Measurements from ENCODE around the gene SATL1. TPM values are rescaled to one million over a fixed set of nuclear protein-coding genes. Genes with fewer than 3 reads are reported as not detected.

SATL1 gene
- total RNA-seq, 2 experiments from 2014 or later: not detected

GRCh38 chrX:85140964-85141363 lies 102.6 kb downstream of the SATL1 start:
- no peak overlapping the region for H3K27ac Mint-ChIP-seq
- H3K27me3 Mint-ChIP-seq: no peaks in the 10 kb centered on the region
- Histone ChIP-seq H3K27ac (ENCODE audit: low read depth in 1 of 2, low read length in 2 of 2) (no peak overlapping the region), H3K4me3 (ENCODE audit: low read length) (no peak overlapping the region), H3K9me3 (ENCODE audit: control insufficient read depth in 1 of 2, insufficient read depth in 1 of 2, low read length in 2 of 2) (no peaks in the 10 kb centered on the region), H3K27me3 (ENCODE audit: control insufficient read depth in 1 of 2, insufficient read depth in 2 of 2, low read length in 2 of 2) (no peaks in the 10 kb centered on the region), H3K36me3 (ENCODE audit: insufficient read depth, low read length) (no peaks in the 10 kb centered on the region), H3K4me1 (ENCODE audit: insufficient read depth, low read length) (no peaks in the 10 kb centered on the region)
- TF ChIP-seq CTCF (IDR thresholded peaks at IDR 0.05): no peak
- POLR2A ChIA-PET: no interaction called here
- no peaks in the 10 kb centered on the region for H3K4me1 Mint-ChIP-seq (ENCODE audit: low read depth)
- H3K36me3 Mint-ChIP-seq (ENCODE audit: low read depth): no peaks in the 10 kb centered on the region
- DNase-seq: no peak
- CTCF ChIA-PET: no interaction called here
- no peaks in the 10 kb centered on the region for H3K9me3 Mint-ChIP-seq
- ATAC-seq (ENCODE audit: poor library complexity): no peak
- H3K4me3 Mint-ChIP-seq: no peak overlapping the region
- intact Hi-C loops (cut with DNase I, micrococcal nuclease): no loop called here

- Mint-ChIP-seq H3K36me3 (ENCODE audit: low read depth) (no peaks in the 10 kb centered on the region), H3K27ac (no peak overlapping the region), H3K4me3 (no peak overlapping the region), H3K4me1 (ENCODE audit: low read depth) (no peaks in the 10 kb centered on the region), H3K9me3 (no peaks in the 10 kb centered on the region), H3K27me3 (no peaks in the 10 kb centered on the region)
- H3K27me3 ChIP-seq (ENCODE audit: control insufficient read depth in 1 of 2, insufficient read depth in 2 of 2, low read length in 2 of 2): no peaks in the 10 kb centered on the region
- intact Hi-C loops (cut with DNase I, micrococcal nuclease): no loop called here
- ChIA-PET POLR2A (no interaction called here), CTCF (no interaction called here)
- H3K4me3 ChIP-seq (ENCODE audit: low read length): no peak overlapping the region
- H3K27ac ChIP-seq (ENCODE audit: low read depth in 1 of 2, low read length in 2 of 2): no peak overlapping the region
- H3K4me1 ChIP-seq (ENCODE audit: insufficient read depth, low read length): no peaks in the 10 kb centered on the region
- H3K36me3 ChIP-seq (ENCODE audit: insufficient read depth, low read length): no peaks in the 10 kb centered on the region
- no peaks in the 10 kb centered on the region for H3K9me3 ChIP-seq (ENCODE audit: control insufficient read depth in 1 of 2, insufficient read depth in 1 of 2, low read length in 2 of 2)
- no peak for TF ChIP-seq CTCF (IDR thresholded peaks at IDR 0.05)
- ATAC-seq (ENCODE audit: poor library complexity) (no peak), DNase-seq (no peak)
Observed at GRCh38 chrX:85139422-85139821, 104.2 kb downstream of the SATL1 start.

- ChIA-PET CTCF (no interaction called here), POLR2A (no interaction called here)
- no peak for ATAC-seq (ENCODE audit: poor library complexity)
- intact Hi-C loops (cut with DNase I, micrococcal nuclease): no loop called here
- Histone ChIP-seq H3K9me3 (ENCODE audit: control insufficient read depth in 1 of 2, insufficient read depth in 1 of 2, low read length in 2 of 2) (no peaks in the 10 kb centered on the region), H3K4me1 (ENCODE audit: insufficient read depth, low read length) (no peaks in the 10 kb centered on the region), H3K4me3 (ENCODE audit: low read length) (no peak overlapping the region), H3K27ac (ENCODE audit: low read depth in 1 of 2, low read length in 2 of 2) (no peak overlapping the region), H3K36me3 (ENCODE audit: insufficient read depth, low read length) (no peaks in the 10 kb centered on the region), H3K27me3 (ENCODE audit: control insufficient read depth in 1 of 2, insufficient read depth in 2 of 2, low read length in 2 of 2) (no peaks in the 10 kb centered on the region)
- Mint-ChIP-seq H3K36me3 (ENCODE audit: low read depth) (no peaks in the 10 kb centered on the region), H3K27me3 (no peaks in the 10 kb centered on the region), H3K27ac (no peak overlapping the region), H3K4me1 (ENCODE audit: low read depth) (no peaks in the 10 kb centered on the region), H3K4me3 (no peak overlapping the region), H3K9me3 (no peaks in the 10 kb centered on the region)
- no peak for DNase-seq
- no peak for TF ChIP-seq CTCF (IDR thresholded peaks at IDR 0.05)
Observed at GRCh38 chrX:85136409-85136808, 107.2 kb downstream of the SATL1 start.

Data from CD4-positive, alpha-beta T cell (primary cell).